Astrocyte of the spinal cord (primary cell): ENCODE measurements around the gene SOAT1.
"Not testable (repeated sequence)": the region's sequence is repeated elsewhere in the genome, so short reads cannot be mapped to it uniquely, and the experiment has no call there.

ENCODE experiments used
- DNase-seq: peaks from one replicate; pipeline ENCODE4 v3.0.0; 2011; ENCODE audit warnings: low read depth, low spot score
- H3K4me3 ChIP-seq: 2 replicates; pipeline ENCODE4 v1.5.1; 2011; ENCODE audit warnings: low read depth, mild to moderate bottlenecking, low read length, moderate library complexity
- in situ Hi-C: cut with HindIII; loops from 2 replicates; pipeline ENCODE4 v1.10.0; 2017; ENCODE audit warnings: low sequenced_read_pairs
- TF ChIP-seq, protein P1 (sequence below): IDR thresholded peaks from 2 replicates; pipeline ENCODE4 v1.5.1; 2012; ENCODE audit warnings: low read depth, mild to moderate bottlenecking, low read length, inconsistent platforms

SOAT1 gene

DNA sequence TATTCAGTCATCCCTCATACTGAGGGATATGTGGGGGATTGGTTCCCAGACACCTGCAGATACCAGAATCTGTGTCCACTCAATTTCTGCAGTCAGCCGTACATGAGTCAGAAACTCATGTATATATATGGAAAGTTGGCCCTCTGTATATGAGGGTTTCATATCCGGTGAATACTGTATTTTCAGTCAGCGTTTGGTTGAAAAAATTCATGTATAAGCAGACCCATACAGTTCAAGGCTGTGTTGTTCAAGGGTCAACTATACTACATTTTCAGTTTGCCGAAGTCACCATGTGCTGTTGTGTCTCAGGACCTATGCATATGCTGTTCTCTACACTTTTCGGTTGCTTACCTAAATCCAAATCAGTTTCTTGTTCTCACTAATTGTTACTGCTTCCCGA lies 82.6 kb downstream of the SOAT1 start:
- no peak for DNase-seq
- H3K4me3 ChIP-seq = no peak overlapping the region
- TF ChIP-seq, protein P1, sequence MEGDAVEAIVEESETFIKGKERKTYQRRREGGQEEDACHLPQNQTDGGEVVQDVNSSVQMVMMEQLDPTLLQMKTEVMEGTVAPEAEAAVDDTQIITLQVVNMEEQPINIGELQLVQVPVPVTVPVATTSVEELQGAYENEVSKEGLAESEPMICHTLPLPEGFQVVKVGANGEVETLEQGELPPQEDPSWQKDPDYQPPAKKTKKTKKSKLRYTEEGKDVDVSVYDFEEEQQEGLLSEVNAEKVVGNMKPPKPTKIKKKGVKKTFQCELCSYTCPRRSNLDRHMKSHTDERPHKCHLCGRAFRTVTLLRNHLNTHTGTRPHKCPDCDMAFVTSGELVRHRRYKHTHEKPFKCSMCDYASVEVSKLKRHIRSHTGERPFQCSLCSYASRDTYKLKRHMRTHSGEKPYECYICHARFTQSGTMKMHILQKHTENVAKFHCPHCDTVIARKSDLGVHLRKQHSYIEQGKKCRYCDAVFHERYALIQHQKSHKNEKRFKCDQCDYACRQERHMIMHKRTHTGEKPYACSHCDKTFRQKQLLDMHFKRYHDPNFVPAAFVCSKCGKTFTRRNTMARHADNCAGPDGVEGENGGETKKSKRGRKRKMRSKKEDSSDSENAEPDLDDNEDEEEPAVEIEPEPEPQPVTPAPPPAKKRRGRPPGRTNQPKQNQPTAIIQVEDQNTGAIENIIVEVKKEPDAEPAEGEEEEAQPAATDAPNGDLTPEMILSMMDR = no peak
- in situ Hi-C loops = no loop called here

DNA sequence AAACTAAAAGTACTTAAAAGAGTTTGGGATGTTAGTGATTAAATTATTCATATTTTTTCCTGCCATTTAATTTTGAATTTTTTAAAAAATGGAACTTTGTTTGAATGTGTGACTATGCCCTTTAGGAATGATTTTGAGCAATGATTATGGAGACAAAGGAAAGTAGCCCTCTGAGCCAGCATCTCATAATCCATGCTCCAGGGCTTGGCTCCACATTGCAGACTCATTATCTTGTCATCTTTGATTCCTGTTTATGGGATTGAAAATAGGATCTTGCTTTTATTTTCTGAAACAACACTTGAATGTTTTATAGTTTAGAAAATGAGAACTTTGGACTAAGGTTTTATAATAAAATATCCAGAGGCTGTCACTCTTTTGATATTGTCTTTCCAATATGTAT lies 86.7 kb downstream of the SOAT1 start:
- in situ Hi-C loops = no loop called here
- TF ChIP-seq, protein P1 = no peak

DNA sequence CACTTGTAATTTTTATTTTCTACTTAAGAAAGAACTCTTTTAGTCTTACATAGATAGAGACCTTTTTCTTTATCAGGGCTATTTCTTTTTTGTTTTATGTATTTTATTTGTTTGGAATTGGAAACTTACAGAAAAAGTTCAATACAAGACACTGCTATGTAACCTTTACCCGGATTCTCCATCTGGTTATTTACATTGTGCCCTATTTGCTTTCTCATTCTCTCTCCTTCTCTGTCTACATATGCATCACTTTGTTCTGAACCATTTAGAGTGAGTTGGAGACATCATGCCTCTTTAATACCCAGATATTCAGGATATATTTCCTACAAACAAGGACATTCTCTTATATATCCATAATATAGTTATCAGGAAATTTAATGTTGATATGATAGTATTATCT lies 90.4 kb downstream of the SOAT1 start:
- TF ChIP-seq, protein P1 = no peak
- in situ Hi-C loops = no loop called here
- no peak for DNase-seq
- H3K4me3 ChIP-seq = no peak overlapping the region

More for the DNA sequence above, 86.7 kb downstream of the SOAT1 start:
- no peak for DNase-seq
- H3K4me3 ChIP-seq = no peak overlapping the region

- in situ Hi-C loops = no loop called here
- no peak for DNase-seq
- H3K4me3 ChIP-seq = no peak overlapping the region
- TF ChIP-seq, protein P1 = no peak
Observed at GRCh38 chr1:179385510-179385909, 91.9 kb downstream of the SOAT1 start.

- TF ChIP-seq, protein P1 = no peak
- DNase-seq = no peak
- no peak overlapping the region for H3K4me3 ChIP-seq
- in situ Hi-C loops = no loop called here
Observed at GRCh38 chr1:179393721-179394120, 100.1 kb downstream of the SOAT1 start.

GRCh38 chr1:179399399-179399798 lies 105.8 kb downstream of the SOAT1 start:
- DNase-seq, H3K4me3 ChIP-seq, in situ Hi-C loops: not testable (repeated sequence)
